AG04449 (cell line): ENCODE data around the gene ROBO4.

Experiments
- CTCF ChIA-PET: fragments of 350-600 bp; formaldehyde crosslinking; extraction: SDS; loops from one replicate; lab custom pipeline; 2021; ENCODE audit warnings: antibody characterized with exemption; lab: Yijun Ruan, JAX
- POLR2A ChIA-PET: fragments of 400-600, 350-600 bp; formaldehyde crosslinking; extraction: SDS; loops from one replicate; lab custom pipeline; 2020; ENCODE audit warnings: antibody characterized with exemption, inconsistent platforms; lab: Yijun Ruan, JAX
- DNase-seq: peaks from one replicate; pipeline ENCODE4 v3.0.0-alpha.2; 2010; ENCODE audit warnings: low read depth, low spot score
- H3K4me3 ChIP-seq: 2 replicates; pipeline ENCODE4 v1.5.1; 2011; ENCODE audit warnings: low read depth, mild to moderate bottlenecking, control low read depth, low read length
- TF ChIP-seq, protein P1 (sequence below): IDR thresholded peaks from one replicate; pipeline ENCODE4 v1.5.1; 2011; ENCODE audit warnings: mild to moderate bottlenecking, moderate library complexity, low read length, control low read depth, inconsistent platforms; ENCODE audit not compliant: insufficient read depth; ENCODE audit errors: missing control alignments

ROBO4 gene

GRCh38 chr11:124864176-124864891 is 33.3 kb downstream of the ROBO4 start:
- no peak overlapping the region for H3K4me3 ChIP-seq
- ChIA-PET POLR2A (no interaction called here), CTCF (interaction anchor here (1.2 to 3.3 kb wide), 4 partner anchors 11 to 221 kb away, joined by 7 to 56 read pairs (median 30); no protein-coding TSS in a partner anchor)
- TF ChIP-seq, protein P1, sequence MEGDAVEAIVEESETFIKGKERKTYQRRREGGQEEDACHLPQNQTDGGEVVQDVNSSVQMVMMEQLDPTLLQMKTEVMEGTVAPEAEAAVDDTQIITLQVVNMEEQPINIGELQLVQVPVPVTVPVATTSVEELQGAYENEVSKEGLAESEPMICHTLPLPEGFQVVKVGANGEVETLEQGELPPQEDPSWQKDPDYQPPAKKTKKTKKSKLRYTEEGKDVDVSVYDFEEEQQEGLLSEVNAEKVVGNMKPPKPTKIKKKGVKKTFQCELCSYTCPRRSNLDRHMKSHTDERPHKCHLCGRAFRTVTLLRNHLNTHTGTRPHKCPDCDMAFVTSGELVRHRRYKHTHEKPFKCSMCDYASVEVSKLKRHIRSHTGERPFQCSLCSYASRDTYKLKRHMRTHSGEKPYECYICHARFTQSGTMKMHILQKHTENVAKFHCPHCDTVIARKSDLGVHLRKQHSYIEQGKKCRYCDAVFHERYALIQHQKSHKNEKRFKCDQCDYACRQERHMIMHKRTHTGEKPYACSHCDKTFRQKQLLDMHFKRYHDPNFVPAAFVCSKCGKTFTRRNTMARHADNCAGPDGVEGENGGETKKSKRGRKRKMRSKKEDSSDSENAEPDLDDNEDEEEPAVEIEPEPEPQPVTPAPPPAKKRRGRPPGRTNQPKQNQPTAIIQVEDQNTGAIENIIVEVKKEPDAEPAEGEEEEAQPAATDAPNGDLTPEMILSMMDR = no peak
- DNase-seq = no peak

- ChIA-PET POLR2A (no interaction called here), CTCF (interaction anchor here (1.2 kb wide), 1 partner anchor 220 kb away, joined by 7 read pairs; no protein-coding TSS in a partner anchor)
- DNase-seq = no peak
- TF ChIP-seq, protein P1 = no peak
- H3K4me3 ChIP-seq = no peak overlapping the region
Observed at GRCh38 chr11:124863826-124864165, 33.9 kb downstream of the ROBO4 start.

DNA sequence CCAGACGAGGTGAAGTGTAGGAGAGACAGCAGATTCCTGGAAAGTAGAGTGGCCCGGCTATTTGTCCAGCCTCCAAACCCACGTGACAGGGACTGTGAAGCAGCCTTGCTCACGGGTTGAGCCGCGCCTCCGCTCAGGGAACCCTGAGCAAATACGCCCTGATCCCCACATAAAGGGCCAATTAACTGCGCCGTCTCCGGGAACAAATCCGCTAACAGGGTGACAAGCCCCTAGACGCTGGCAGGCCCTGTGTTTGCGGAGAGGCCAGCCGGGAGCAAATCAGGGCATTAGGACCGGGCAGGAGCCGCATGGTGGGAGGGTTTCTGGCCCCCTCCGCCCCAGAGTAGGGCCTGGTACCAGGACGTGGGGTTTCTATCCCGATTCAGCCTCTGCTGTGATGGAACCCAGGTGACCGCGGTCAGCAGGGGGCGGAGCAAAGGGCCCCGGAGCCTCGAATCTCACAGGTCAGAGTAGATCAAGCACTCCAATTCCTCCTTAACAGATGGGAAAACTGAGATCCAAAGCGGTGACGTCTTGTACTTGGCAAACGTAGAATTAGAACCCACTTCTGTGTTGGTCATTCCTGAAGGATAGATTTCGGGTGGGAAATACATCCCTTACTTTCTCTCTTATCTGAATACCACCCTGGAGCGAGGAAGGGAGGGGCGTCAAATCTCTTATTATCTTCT is 34.4 kb downstream of the ROBO4 start:
- no peak for DNase-seq
- H3K4me3 ChIP-seq = peak overlapping the region; percentile 23
- ChIA-PET POLR2A (no interaction called here), CTCF (interaction anchor here (1.2 to 1.4 kb wide), 2 partner anchors 13 to 219 kb away, joined by 4 to 7 read pairs; no protein-coding TSS in a partner anchor)
- TF ChIP-seq, protein P1 = no peak

- no peak for DNase-seq
- CTCF ChIA-PET = interaction anchor here (0.7 to 3.0 kb wide), 3 partner anchors 15 to 24 kb away, joined by 3 to 17 read pairs (median 4); no protein-coding TSS in a partner anchor
- TF ChIP-seq, protein P1 = no peak
- no peak overlapping the region for H3K4me3 ChIP-seq
- POLR2A ChIA-PET = no interaction called here
Observed at GRCh38 chr11:124861670-124862069, 36.0 kb downstream of the ROBO4 start.

DNA sequence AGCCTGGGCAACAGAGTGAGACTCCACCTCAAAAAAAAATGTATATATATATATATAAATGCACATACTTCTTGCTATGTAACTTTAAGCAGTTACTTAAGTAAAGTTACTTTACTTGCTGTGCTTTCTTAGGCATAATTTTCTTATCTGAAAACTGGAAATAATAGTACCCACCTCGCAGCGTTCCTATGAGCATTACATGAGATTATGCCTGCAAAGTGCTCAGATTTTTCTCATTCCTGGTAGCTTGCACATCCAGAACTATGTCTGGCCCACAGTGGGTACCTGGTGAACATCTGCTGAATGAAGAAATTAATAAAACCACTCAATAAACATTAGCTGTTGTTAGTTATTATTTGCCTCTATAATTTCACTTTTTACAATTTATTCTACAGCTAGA is 38.5 kb downstream of the ROBO4 start:
- TF ChIP-seq, protein P1 = no peak
- H3K4me3 ChIP-seq = no peak overlapping the region
- ChIA-PET CTCF (interaction anchor here (2.3 to 10.5 kb wide), 3 partner anchors 7 to 22 kb away, joined by 11 to 63 read pairs (median 17); partner anchors contain the start of gene ROBO3), POLR2A (no interaction called here)
- no peak for DNase-seq

- DNase-seq = no peak
- ChIA-PET CTCF (interaction anchor here (0.7 to 4.7 kb wide), 9 partner anchors 8 to 206 kb away, joined by 3 to 27 read pairs (median 4); partner anchors contain the start of gene ROBO3), POLR2A (no interaction called here)
- TF ChIP-seq, protein P1 = no peak
- H3K4me3 ChIP-seq = no peak overlapping the region
Observed at GRCh38 chr11:124846070-124846673, 51.5 kb downstream of the ROBO4 start.
